ENCODE data around the gene MCRIP1. TPM values are rescaled to one million over a fixed set of nuclear protein-coding genes. Genes with fewer than 3 reads are reported as not detected.

The MCRIP1 gene
- total RNA-seq, 1 experiment from 2014 or later = 115 TPM

DNA sequence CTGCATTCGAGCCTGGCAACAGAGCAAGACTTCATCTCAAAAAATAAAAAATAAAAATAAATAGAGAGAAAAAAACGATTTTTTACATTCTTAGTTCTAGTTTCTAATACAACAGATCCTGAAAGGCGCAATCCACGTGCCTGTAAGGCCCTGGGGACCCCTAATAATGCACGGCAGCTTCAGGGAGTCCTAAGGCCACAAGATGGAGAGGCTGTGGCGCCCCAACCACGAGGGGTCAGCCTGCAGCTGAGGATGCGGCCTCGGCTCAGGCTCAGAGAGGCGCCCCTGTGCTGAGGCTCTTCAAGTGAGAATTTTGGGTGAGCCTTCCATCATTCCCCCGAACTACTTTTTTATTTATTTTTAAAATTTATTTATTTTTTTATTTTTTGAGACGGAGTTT is 16.4 kb upstream of the MCRIP1 start:
- ChIA-PET POLR2A (no interaction called here), CTCF (no interaction called here)
- Histone ChIP-seq H3K27me3 (ENCODE audit: control insufficient read depth, insufficient read depth, low read length) (no peaks in the 10 kb centered on the region), H3K4me1 (ENCODE audit: control insufficient read depth, insufficient read depth, low read length) (no peaks in the 10 kb centered on the region), H3K4me3 (ENCODE audit: low read depth in 2 of 2, low read length in 2 of 2) (no peak overlapping the region), H3K36me3 (ENCODE audit: control insufficient read depth, insufficient read depth, low read length) (peaks cover 5% of the 10 kb centered on the region), H3K9me3 (ENCODE audit: control insufficient read depth, insufficient read depth, low read depth, low read length) (no peaks in the 10 kb centered on the region), H3K27ac (ENCODE audit: low read length) (no peak overlapping the region)
- ATAC-seq (no peak), DNase-seq (ENCODE audit: low read depth, low spot score) (no peak)
- in situ Hi-C loops (cut with HindIII; ENCODE audit: low pct_unique_long_range_greater_than_20kb, low sequenced_read_pairs) (no loop called here), intact Hi-C loops (cut with micrococcal nuclease; ENCODE audit: unreplicated experiment) (no loop called here)
- TF ChIP-seq, protein P1, sequence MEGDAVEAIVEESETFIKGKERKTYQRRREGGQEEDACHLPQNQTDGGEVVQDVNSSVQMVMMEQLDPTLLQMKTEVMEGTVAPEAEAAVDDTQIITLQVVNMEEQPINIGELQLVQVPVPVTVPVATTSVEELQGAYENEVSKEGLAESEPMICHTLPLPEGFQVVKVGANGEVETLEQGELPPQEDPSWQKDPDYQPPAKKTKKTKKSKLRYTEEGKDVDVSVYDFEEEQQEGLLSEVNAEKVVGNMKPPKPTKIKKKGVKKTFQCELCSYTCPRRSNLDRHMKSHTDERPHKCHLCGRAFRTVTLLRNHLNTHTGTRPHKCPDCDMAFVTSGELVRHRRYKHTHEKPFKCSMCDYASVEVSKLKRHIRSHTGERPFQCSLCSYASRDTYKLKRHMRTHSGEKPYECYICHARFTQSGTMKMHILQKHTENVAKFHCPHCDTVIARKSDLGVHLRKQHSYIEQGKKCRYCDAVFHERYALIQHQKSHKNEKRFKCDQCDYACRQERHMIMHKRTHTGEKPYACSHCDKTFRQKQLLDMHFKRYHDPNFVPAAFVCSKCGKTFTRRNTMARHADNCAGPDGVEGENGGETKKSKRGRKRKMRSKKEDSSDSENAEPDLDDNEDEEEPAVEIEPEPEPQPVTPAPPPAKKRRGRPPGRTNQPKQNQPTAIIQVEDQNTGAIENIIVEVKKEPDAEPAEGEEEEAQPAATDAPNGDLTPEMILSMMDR (IDR thresholded peaks at IDR 0.05) = no peak
- TF ChIP-seq TCF7L2 (IDR thresholded peaks at IDR 0.05; ENCODE audit: low read depth, low read length) (no peak), POLR2AphosphoS5 (IDR thresholded peaks at IDR 0.05; ENCODE audit: low read depth, low read length) (no peak), REST (IDR thresholded peaks at IDR 0.05; ENCODE audit: insufficient read depth in 1 of 2, low read depth in 2 of 2, low read length in 1 of 2) (no peak), SIN3A (IDR thresholded peaks at IDR 0.05; ENCODE audit: borderline replicate concordance, insufficient read depth, low read depth, low read length) (no peak)
- no TSS peak for BruUV-seq (replicated peaks)

DNA sequence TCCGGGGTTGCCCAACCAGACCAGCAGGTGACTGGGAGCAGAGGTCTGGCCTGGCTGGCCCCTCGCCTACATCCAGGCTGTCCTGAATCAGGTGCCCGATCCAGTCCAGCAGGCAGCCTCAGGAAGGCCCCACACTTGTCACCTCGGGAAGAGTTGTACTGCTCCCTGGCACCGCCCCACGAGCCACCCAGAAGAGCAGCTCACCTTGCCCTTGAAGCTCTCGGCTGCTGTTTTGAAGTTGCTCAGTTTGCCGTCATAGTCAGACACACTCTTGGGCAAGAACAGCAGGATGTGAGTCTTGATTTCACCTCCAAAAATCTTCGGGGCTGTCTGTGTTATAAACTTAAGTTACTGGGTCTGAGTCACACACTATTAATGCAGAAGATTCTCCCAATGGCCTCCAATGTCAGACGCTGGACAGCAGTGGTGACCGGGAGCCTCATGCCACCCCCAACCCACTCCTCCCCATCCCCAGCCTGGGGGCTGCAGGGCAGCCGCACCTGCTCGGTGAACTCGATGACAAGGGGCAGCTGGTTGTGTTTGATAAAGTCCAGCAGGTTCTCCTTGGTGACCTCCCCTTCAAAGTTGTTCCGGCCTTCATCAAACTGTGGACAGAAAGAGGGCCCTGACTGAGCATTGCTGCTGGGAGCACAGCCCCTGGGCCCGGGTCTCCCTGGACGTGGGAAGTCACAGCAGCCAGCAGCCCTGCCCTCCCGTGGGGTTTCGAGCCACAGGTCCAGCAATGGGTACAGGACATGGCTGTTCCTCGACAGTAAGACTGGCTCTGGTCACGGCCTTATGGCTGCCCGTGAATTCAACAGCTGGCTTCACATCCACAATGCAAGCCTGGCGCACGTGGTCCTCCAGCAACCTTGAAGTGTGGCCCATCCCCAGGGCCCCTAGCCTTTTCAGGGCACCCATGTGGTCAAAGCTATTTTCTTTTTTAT is 13.9 kb upstream of the MCRIP1 start:
- H3K4me3 ChIP-seq (ENCODE audit: low read depth in 2 of 2, low read length in 2 of 2) = no peak overlapping the region
- in situ Hi-C loops (cut with HindIII; ENCODE audit: low pct_unique_long_range_greater_than_20kb, low sequenced_read_pairs) = no loop called here
- POLR2A ChIA-PET = interaction anchor here (0.6 kb wide), 1 partner anchor 256 kb away, joined by 10 read pairs; no protein-coding TSS in a partner anchor
- ATAC-seq = no peak
- H3K4me1 ChIP-seq (ENCODE audit: control insufficient read depth, insufficient read depth, low read length) = no peaks in the 10 kb centered on the region
- H3K27ac ChIP-seq (ENCODE audit: low read length) = no peak overlapping the region
- intact Hi-C loops (cut with micrococcal nuclease; ENCODE audit: unreplicated experiment) = no loop called here
- TF ChIP-seq TCF7L2 (IDR thresholded peaks at IDR 0.05; ENCODE audit: low read depth, low read length) (no peak), POLR2AphosphoS5 (IDR thresholded peaks at IDR 0.05; ENCODE audit: low read depth, low read length) (no peak; the same call in 1 of the 2 replicates), SIN3A (IDR thresholded peaks at IDR 0.05; ENCODE audit: borderline replicate concordance, insufficient read depth, low read depth, low read length) (no peak), REST (IDR thresholded peaks at IDR 0.05; ENCODE audit: insufficient read depth in 1 of 2, low read depth in 2 of 2, low read length in 1 of 2) (no peak)
- TF ChIP-seq, protein P1 (IDR thresholded peaks at IDR 0.05) = no peak
- no peak for DNase-seq (ENCODE audit: low read depth, low spot score)
- CTCF ChIA-PET = interaction anchor here (0.6 kb wide), 1 partner anchor 40 kb away, joined by 6 read pairs; no protein-coding TSS in a partner anchor
- no peaks in the 10 kb centered on the region for H3K27me3 ChIP-seq (ENCODE audit: control insufficient read depth, insufficient read depth, low read length)
- TSS peak; percentile 11 for BruUV-seq (replicated peaks)
- peaks cover 5% of the 10 kb centered on the region for H3K36me3 ChIP-seq (ENCODE audit: control insufficient read depth, insufficient read depth, low read length)
- no peaks in the 10 kb centered on the region for H3K9me3 ChIP-seq (ENCODE audit: control insufficient read depth, insufficient read depth, low read depth, low read length)
